Dendritic cell treated with granulocyte-macrophage colony-stimulating factor and Interleukin-4, amounts not matched to agents 40 ng/mL and 50 ng/mL, for 4 days (primary cell): ENCODE data around the gene KCND3.

Source experiments
- H3K27ac Mint-ChIP-seq: one replicate; pipeline ENCODE4 v1.8.0; 2022; ENCODE audit warnings: mild to moderate bottlenecking, mixed read lengths
- H3K27me3 Mint-ChIP-seq: one replicate; pipeline ENCODE4 v1.8.0; 2022; ENCODE audit warnings: mild to moderate bottlenecking, mixed read lengths
- H3K36me3 Mint-ChIP-seq: one replicate; pipeline ENCODE4 v1.8.0; 2022; ENCODE audit warnings: low read depth, mixed read lengths
- H3K4me1 Mint-ChIP-seq: one replicate; pipeline ENCODE4 v1.8.0; 2022; ENCODE audit warnings: low read depth, mixed read lengths
- H3K4me3 Mint-ChIP-seq: one replicate; pipeline ENCODE4 v1.8.0; 2022; ENCODE audit warnings: mild to moderate bottlenecking, moderate library complexity, mixed read lengths
- H3K9me3 Mint-ChIP-seq: one replicate; pipeline ENCODE4 v1.8.0; 2022; ENCODE audit warnings: mixed read lengths
- intact Hi-C: fragments of 100-400 bp; cut with micrococcal nuclease; formaldehyde crosslinking; loops from one replicate; pipeline ENCODE4 v1.15.0; 2022

Gene KCND3

DNA sequence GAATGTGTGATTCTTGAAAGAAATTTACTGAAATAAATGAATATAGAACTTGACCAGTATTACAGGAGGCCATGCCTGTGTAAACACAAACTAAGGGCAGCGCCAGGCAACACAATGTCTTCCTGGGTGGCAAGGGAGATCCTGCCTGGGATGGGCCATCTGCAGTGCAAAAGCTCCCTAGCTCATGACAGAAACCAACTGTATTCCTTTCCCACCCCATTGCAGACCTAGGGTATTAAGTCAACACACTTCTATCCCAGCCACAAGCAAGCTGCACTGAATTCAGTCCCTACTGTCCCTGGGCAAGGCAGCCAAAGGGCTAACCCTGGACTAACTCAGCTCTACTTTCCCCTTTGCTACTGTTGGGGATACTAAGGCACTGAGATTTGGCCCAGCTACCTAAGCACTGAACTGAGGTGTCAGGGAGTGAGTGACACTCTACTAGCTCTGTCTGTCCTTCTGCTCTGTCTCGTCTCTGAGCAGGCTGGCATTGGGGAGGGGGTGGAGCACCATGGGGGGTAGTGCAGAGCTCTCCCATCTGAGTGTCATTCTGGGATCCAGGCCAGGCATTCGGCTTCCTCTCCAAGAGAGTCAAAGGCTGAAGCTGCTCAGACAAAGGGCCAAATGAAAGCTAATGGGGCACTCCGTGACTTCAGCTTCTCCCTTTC is 252.8 kb downstream of the KCND3 start:
- intact Hi-C loops: no loop called here
- Mint-ChIP-seq H3K4me3 (no peak overlapping the region), H3K4me1 (peaks cover 24% of the 10 kb centered on the region), H3K27me3 (peaks cover 33% of the 10 kb centered on the region), H3K9me3 (no peaks in the 10 kb centered on the region), H3K36me3 (peaks cover 12% of the 10 kb centered on the region), H3K27ac (no peak overlapping the region)

GRCh38 chr1:111735858-111736544 is 253.5 kb downstream of the KCND3 start:
- Mint-ChIP-seq H3K36me3 (peaks cover 12% of the 10 kb centered on the region), H3K27me3 (peaks cover 26% of the 10 kb centered on the region), H3K9me3 (no peaks in the 10 kb centered on the region), H3K4me3 (no peak overlapping the region), H3K27ac (no peak overlapping the region), H3K4me1 (peaks cover 22% of the 10 kb centered on the region)
- intact Hi-C loops: no loop called here

DNA sequence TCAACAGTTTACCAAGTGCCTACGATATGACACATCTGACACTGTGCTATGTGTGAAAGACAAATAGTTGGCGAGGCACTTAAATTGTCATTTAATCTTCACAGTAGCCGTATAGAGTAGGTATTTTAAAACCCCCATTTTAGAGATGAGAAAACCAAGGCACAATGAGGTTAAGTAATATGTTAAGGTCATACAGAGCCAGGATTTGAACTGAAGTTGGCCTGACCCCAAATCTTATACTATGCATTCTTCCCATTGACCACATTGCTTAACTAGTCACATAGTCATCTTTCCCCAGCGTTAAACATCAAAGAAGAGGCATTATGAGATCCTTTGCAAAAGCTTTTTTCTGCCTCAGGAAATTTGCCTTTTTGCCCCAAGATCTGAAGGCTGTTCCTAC is 254.1 kb downstream of the KCND3 start:
- intact Hi-C loops: no loop called here
- Mint-ChIP-seq H3K4me3 (no peak overlapping the region), H3K4me1 (peaks cover 21% of the 10 kb centered on the region), H3K27ac (no peak overlapping the region), H3K36me3 (peaks cover 12% of the 10 kb centered on the region), H3K27me3 (peaks cover 19% of the 10 kb centered on the region), H3K9me3 (no peaks in the 10 kb centered on the region)

- peaks cover 14% of the 10 kb centered on the region for H3K27me3 Mint-ChIP-seq
- H3K4me1 Mint-ChIP-seq: peaks cover 21% of the 10 kb centered on the region
- H3K4me3 Mint-ChIP-seq: no peak overlapping the region
- H3K36me3 Mint-ChIP-seq: peaks cover 12% of the 10 kb centered on the region
- intact Hi-C loops: no loop called here
- no peak overlapping the region for H3K27ac Mint-ChIP-seq
- H3K9me3 Mint-ChIP-seq: no peaks in the 10 kb centered on the region
Measured at GRCh38 chr1:111734856-111735255, 254.6 kb downstream of the KCND3 start.

GRCh38 chr1:111734426-111734825 is 255.0 kb downstream of the KCND3 start:
- H3K9me3 Mint-ChIP-seq: no peaks in the 10 kb centered on the region

GRCh38 chr1:111733992-111734341 is 255.5 kb downstream of the KCND3 start:
- H3K9me3 Mint-ChIP-seq: no peaks in the 10 kb centered on the region
- intact Hi-C loops: loop anchor here (1.0 kb wide), 1 partner anchor 21 kb away; the partner anchor contains the start of gene DDX20
- H3K4me3 Mint-ChIP-seq: no peak overlapping the region
- no peak overlapping the region for H3K27ac Mint-ChIP-seq
- H3K36me3 Mint-ChIP-seq: peaks cover 5% of the 10 kb centered on the region
- peaks cover 12% of the 10 kb centered on the region for H3K27me3 Mint-ChIP-seq
- peaks cover 17% of the 10 kb centered on the region for H3K4me1 Mint-ChIP-seq

More at GRCh38 chr1:111734426-111734825, 255.0 kb downstream of the KCND3 start:
- intact Hi-C loops: no loop called here
- H3K4me1 Mint-ChIP-seq: peaks cover 18% of the 10 kb centered on the region
- H3K4me3 Mint-ChIP-seq: no peak overlapping the region
- H3K27me3 Mint-ChIP-seq: peaks cover 12% of the 10 kb centered on the region
- H3K27ac Mint-ChIP-seq: no peak overlapping the region
- H3K36me3 Mint-ChIP-seq: peaks cover 9% of the 10 kb centered on the region

DNA sequence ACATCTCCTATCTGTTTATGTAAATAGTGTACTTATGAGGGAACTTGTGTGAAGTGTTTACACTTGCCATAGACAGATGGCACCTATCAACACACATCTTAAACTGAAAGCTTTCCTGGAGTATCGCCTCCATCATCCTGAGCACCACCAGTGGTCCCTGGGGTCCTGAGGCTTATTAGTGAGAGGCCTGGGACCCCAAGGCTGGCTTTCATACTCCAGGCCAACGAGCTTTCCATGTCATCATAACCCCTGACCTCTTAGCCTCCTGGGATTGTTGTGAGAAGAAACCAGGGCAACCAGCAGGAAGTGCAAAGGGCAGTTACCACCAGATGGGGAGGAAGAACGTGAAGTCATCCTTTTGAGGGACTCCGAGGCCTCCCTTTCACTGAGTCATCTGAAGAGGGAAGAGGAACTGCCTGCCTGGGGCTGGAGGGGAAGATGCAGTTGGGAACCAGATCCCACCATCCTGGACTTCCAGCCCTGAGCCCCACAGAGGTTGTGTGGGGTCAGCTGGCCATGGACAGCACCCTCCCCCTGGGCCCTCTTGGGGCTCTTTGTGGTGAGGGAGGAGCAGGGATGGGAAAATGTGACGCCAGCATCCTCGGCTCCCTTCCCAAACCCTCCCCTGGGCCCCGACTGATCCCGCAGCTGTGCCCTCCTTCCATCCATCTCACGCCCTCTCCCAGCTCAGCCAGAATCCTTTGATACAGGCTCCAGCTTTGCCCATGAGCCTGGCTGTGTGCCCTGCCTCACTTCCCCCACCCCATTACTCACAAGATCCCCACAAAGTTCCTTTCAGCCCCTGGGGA is 256.1 kb downstream of the KCND3 start:
- Mint-ChIP-seq H3K9me3 (no peaks in the 10 kb centered on the region), H3K4me1 (peaks cover 11% of the 10 kb centered on the region), H3K4me3 (no peak overlapping the region), H3K27me3 (peaks cover 8% of the 10 kb centered on the region), H3K36me3 (no peaks in the 10 kb centered on the region), H3K27ac (no peak overlapping the region)
- intact Hi-C loops: loop anchor here (1.0 kb wide), 1 partner anchor 22 kb away; the partner anchor contains the start of gene DDX20

DNA sequence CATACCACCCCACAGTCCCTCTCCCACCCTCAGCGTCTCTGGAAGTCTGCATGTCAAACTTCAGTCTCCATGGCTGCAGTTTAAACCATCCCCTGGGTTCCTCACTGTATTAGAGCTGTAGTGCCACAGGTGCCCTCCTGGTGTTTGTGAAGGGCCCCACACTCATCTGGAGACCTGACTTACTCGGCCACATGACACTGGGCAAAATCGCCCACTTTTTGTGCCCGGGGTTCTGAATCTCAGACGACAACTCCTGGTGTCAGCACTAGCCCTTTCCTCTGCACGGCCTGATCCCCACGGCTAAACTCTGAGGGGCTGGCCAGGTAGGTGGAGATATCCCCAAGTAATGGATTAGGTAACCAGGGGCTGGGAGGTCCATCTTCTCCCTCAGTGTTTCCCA is 256.8 kb downstream of the KCND3 start:
- H3K36me3 Mint-ChIP-seq: peaks cover 5% of the 10 kb centered on the region
- H3K27me3 Mint-ChIP-seq: peaks cover 4% of the 10 kb centered on the region
- no peak overlapping the region for H3K4me3 Mint-ChIP-seq
- intact Hi-C loops: loop anchor here (1.0 kb wide), 1 partner anchor 23 kb away; the partner anchor contains the start of gene DDX20
- H3K27ac Mint-ChIP-seq: no peak overlapping the region
- no peaks in the 10 kb centered on the region for H3K9me3 Mint-ChIP-seq
- peaks cover 11% of the 10 kb centered on the region for H3K4me1 Mint-ChIP-seq

- H3K9me3 Mint-ChIP-seq: no peaks in the 10 kb centered on the region
- intact Hi-C loops: no loop called here
- no peak overlapping the region for H3K27ac Mint-ChIP-seq
- peaks cover 12% of the 10 kb centered on the region for H3K36me3 Mint-ChIP-seq
- H3K4me3 Mint-ChIP-seq: no peak overlapping the region
- H3K27me3 Mint-ChIP-seq: no peaks in the 10 kb centered on the region
- H3K4me1 Mint-ChIP-seq: peaks cover 11% of the 10 kb centered on the region
Measured at GRCh38 chr1:111731956-111732355, 257.5 kb downstream of the KCND3 start.

DNA sequence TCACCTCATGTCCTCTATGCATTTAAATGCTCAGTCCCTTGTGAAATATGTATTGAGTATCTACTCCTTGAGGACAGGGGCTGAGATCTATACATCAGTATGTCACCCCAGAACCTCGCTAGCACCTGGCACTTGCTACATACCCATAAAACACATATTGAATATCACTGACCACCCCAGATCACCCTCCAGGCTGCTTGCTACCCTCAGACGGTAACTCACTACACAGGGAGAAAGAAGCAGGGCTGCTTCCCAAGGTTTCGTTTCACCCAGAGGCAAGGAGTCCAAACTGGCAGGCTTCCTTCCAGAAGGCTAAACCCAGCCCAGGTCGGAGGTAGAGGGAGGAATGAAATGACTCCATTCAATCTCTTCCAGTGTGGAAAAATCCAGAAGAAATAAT is 258.8 kb downstream of the KCND3 start:
- H3K27me3 Mint-ChIP-seq: no peaks in the 10 kb centered on the region
- H3K27ac Mint-ChIP-seq: no peak overlapping the region
- H3K9me3 Mint-ChIP-seq: no peaks in the 10 kb centered on the region
- intact Hi-C loops: no loop called here
- no peak overlapping the region for H3K4me3 Mint-ChIP-seq
- H3K36me3 Mint-ChIP-seq: peaks cover 14% of the 10 kb centered on the region
- H3K4me1 Mint-ChIP-seq: peaks cover 11% of the 10 kb centered on the region

- H3K27me3 Mint-ChIP-seq: no peaks in the 10 kb centered on the region
- intact Hi-C loops: no loop called here
Measured at GRCh38 chr1:111729946-111730681, 259.4 kb downstream of the KCND3 start.

GRCh38 chr1:111729271-111729921 is 260.1 kb downstream of the KCND3 start:
- no peak overlapping the region for H3K4me3 Mint-ChIP-seq
- peaks cover 11% of the 10 kb centered on the region for H3K4me1 Mint-ChIP-seq
- no peaks in the 10 kb centered on the region for H3K27me3 Mint-ChIP-seq
- no peak overlapping the region for H3K27ac Mint-ChIP-seq
- intact Hi-C loops: no loop called here
- H3K36me3 Mint-ChIP-seq: peaks cover 14% of the 10 kb centered on the region
- H3K9me3 Mint-ChIP-seq: no peaks in the 10 kb centered on the region

More at GRCh38 chr1:111729946-111730681, 259.4 kb downstream of the KCND3 start:
- H3K4me3 Mint-ChIP-seq: no peak overlapping the region
- H3K4me1 Mint-ChIP-seq: peaks cover 11% of the 10 kb centered on the region
- peaks cover 14% of the 10 kb centered on the region for H3K36me3 Mint-ChIP-seq
- H3K27ac Mint-ChIP-seq: no peak overlapping the region
- H3K9me3 Mint-ChIP-seq: no peaks in the 10 kb centered on the region

GRCh38 chr1:111727056-111727455 is 262.4 kb downstream of the KCND3 start:
- Mint-ChIP-seq H3K4me1 (peaks cover 22% of the 10 kb centered on the region), H3K27ac (no peak overlapping the region), H3K9me3 (no peaks in the 10 kb centered on the region), H3K36me3 (peaks cover 14% of the 10 kb centered on the region), H3K27me3 (no peaks in the 10 kb centered on the region), H3K4me3 (no peak overlapping the region)
- intact Hi-C loops: no loop called here
